ENCODE measurements around the gene TTBK2. TPM values are rescaled to one million over a fixed set of nuclear protein-coding genes. Genes with fewer than 3 reads are reported as not detected.

Gene TTBK2
- total RNA-seq, 2 donors from 2014 or later: 22.1 to 26.7 TPM

DNA sequence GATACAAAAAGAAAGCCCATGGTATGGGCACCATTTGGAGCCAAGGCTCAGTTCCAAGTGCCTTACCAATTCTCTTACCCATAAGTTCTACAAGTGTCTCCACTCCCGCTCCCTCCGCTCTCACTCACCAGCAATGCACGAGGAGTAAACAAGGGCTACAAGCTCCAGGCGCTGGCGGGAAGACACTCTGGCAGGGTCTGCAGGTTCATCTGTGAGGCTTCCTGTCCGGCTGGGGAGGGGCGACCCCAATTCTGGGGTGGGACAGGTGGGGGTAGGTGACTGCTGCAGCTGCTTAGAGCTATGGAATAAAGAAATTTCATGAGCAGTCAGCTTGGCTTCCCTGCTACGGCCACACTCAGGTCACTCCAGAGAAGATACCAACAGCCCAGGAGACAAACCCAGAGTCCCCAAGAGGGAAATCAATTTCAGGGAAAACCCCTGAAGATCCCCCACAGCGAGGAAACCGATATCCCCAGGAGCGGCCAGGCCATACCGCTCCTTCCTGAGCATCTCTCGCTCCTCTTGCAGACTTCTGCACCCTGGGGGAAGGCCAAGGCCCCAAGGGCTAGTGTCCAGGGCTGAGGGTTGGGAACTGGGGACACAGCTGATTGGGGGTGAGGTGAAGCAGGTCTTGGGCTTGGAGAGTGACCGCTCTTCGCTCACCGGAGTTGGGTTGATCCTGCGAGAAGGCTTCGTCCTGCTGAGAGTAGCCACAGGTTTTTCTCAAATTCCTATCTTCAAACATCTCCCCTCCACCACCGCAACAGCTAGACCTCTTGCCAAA, 185.0 kb downstream of the TTBK2 start:
- intact Hi-C loops (cut with DNase I): no loop called here
- DNase-seq (no peak), ATAC-seq (no peak)

GRCh38 chr15:42734076-42734672, 186.4 kb downstream of the TTBK2 start:
- ATAC-seq (no peak), DNase-seq (no peak)
- intact Hi-C loops (cut with DNase I): no loop called here

GRCh38 chr15:42733027-42733426, 187.6 kb downstream of the TTBK2 start:
- intact Hi-C loops (cut with DNase I): no loop called here
- DNase-seq (no peak), ATAC-seq (no peak)

DNA sequence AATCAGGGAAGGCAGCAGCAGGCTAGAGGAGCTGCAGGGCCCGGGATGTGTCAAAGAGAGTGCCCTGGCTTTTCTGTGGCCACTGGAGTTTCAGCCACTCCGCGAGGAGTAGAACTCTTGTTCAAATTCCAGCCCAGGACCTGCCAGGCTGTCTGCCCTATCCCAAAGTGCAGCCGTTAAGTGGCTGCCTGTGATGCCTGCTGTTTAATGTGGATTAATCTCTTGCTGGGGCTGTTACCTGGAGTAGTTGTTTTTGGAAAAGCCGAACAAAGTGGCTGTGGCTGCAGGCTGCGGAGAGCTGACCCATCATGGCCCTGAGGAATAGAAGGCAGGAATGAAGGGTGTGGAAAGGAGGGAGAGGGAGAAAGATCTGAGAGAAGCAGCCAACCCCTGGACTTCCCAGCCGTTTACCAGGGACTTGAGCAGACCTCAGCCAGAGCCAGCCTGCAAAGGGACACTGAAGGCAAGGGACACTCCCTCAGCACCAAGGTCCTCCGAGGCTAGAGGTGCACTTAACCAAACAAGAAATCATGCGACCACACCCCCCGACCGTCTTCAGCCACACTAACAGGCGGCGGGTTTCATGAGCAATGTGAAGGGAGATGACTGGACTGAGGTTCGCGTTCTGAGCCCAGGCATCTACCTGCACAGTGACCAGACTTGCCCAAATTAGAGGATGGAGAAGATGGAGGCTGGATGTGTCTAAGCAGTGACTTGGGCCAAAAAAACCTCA, 188.3 kb downstream of the TTBK2 start:
- ATAC-seq (no peak), DNase-seq (no peak)
- intact Hi-C loops (cut with DNase I): no loop called here

DNA sequence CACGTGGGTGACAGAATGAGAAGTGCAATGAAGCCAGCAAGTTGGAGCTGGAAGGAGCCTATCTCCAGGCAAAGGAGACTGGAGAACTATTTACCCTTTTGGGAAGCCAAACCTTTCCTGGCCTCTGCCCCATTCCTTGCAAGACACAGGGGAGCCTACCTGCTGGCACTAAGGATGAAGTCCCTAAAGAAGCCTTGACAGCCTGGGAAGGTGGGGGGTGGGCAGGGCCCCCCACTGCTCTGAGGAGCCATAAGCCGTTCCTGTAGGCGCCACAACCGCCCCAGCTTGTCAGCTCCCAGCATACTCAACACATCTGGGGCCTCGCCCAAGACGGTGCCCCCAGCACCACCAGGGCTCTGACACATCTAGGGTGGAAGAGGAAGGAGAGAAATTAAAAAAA, 189.1 kb downstream of the TTBK2 start:
- ATAC-seq (no peak), DNase-seq (no peak)
- intact Hi-C loops (cut with DNase I): no loop called here

DNA sequence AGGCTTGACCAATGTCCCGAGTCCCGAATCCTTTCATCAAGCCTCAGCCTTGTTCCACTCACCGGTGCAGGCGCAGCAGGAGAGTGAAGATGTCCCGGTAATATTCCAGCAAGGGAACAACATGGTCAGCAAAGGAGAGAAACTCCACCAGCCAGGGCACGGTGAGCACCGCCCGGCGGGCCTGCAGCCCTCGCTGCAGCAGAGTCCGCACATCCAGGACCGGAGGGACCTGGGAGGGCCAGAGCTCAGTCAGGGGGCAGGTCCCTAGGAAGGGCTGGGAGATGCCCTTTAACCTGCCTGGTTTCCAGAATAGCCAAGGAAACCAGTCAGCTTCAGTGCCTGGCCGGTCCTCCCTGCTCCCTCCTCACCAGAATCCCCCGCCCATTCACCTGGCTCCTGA, 190.0 kb downstream of the TTBK2 start:
- no peak for ATAC-seq
- intact Hi-C loops (cut with DNase I): no loop called here
- no peak for DNase-seq

DNA sequence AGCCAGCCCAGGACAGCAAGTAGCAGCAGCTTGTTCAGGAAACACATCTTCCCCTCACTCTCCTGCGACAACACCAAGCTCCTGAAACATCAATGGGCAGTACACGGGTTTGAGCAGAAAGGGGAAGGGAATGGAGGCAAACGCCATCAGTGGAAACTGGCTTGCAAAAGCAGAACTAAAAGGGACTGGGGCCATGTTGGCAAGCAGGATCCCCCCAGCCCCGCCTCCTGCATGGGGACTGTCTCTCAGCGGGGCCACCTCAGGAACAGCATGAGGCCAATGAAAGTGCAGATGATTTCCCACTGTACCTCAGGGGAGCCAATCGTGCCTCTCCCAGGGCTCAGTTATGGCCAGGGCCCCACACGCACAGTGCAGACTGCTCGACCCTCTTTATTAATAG, 190.4 kb downstream of the TTBK2 start:
- ATAC-seq: no peak
- intact Hi-C loops (cut with DNase I): no loop called here
- no peak for DNase-seq

GRCh38 chr15:42729409-42729808, 191.2 kb downstream of the TTBK2 start:
- ATAC-seq: no peak
- no peak for DNase-seq

GRCh38 chr15:42728972-42729371, 191.6 kb downstream of the TTBK2 start:
- intact Hi-C loops (cut with DNase I): no loop called here
- ATAC-seq: no peak
- no peak for DNase-seq

More at GRCh38 chr15:42729409-42729808, 191.2 kb downstream of the TTBK2 start:
- intact Hi-C loops (cut with DNase I): no loop called here

GRCh38 chr15:42728560-42728959, 192.0 kb downstream of the TTBK2 start:
- intact Hi-C loops (cut with DNase I): no loop called here
- DNase-seq: no peak
- no peak for ATAC-seq

- intact Hi-C loops (cut with DNase I): no loop called here
- DNase-seq (no peak), ATAC-seq (peak in 1 of 2 donors; percentile 10)
These were observed 192.7 kb downstream of the TTBK2 start for GRCh38 chr15:42727750-42728381.

- no peak for ATAC-seq
- intact Hi-C loops (cut with DNase I): no loop called here
- DNase-seq: no peak
These were observed 194.5 kb downstream of the TTBK2 start for GRCh38 chr15:42726114-42726513.

DNA sequence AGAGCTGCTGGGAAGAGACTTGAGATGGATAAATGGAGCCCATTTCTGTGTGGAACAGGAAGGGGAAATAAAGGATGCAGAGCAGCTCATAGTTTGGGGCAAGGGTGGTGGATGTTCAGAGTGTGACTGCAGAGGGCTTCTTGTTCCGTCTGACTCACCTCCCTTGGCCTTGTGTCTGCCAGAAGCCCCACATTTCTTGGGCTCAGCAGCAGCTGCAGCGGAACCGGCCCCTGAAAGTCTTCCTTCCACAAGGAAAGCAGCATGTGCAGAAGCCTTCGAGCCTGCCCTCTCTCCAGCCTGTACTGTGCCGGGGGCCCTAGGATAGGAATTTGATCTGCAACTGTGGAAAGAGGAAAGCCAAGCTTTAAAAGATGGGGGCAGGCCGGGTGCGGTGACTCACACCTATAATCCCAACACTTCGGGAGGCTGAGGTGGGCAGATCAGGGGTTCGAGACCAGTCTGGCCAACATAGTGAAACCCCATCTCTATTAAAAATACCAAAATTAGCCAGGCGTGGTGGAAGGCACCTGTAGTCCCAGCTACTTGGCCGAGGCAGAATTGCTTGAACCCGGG, 195.2 kb downstream of the TTBK2 start:
- intact Hi-C loops (cut with DNase I): no loop called here
- ATAC-seq (no peak), DNase-seq (no peak)

DNA sequence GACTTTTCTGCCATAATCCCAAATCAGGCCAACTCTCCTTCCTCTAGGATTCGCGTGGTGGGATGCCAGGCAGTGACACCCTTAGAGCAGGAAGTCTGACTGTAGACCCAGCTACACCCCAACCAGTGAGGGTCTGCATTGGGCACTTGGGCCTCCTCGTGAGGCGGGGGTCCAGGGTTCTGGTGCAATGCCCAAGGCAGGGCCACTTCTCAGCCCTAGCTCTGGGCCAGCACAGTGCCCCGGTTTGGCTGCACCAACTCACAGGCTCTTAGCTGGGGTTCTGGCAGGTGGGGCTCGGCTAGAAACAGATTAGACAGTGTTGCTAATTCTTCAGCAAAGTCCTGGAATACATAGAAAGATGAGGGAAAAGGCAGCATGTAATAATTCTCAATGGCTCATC, 196.3 kb downstream of the TTBK2 start:
- intact Hi-C loops (cut with DNase I): no loop called here
- ATAC-seq (no peak), DNase-seq (no peak)

DNA sequence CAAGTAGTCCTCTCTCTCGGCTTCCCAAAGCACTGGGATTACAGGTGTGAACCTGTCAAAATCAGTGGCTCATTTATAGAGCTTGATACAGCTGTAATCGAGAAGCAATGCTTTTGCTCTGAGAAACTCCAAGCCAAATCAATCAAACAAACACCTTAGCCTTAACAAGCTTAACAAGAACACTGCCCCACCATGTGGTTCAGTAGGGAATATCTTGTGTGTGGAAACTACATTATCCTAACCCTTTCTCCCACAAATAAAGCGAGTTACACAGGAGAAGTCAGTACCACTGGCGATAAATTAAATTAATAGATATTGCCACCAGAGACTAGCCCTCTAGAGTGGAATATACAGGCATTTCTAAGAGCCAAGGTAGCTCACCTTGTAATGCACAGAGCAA, 197.5 kb downstream of the TTBK2 start:
- ATAC-seq: no peak
- intact Hi-C loops (cut with DNase I): no loop called here

DNA sequence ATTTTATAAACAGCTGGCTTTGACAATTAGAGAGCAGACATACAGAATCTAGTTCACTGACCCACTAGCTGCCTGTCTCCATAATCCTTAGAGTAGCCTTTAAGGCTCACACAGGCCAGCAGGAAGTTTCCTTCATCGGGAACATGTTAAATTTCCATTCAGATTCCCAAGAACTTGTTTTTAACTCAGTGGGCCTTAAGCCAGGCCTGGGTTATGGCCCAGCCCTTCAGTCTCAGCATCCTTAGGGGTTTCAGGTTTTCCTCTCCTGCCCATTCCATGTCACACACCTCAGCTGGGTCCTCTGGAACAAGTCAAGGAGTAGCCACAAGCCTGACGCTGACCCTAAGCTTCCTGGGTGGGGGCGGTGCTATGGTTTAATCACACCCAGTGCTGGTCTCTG, 198.7 kb downstream of the TTBK2 start:
- no peak for DNase-seq
- intact Hi-C loops (cut with DNase I): no loop called here
- no peak for ATAC-seq

More for the DNA sequence above, 197.5 kb downstream of the TTBK2 start:
- no peak for DNase-seq

DNA sequence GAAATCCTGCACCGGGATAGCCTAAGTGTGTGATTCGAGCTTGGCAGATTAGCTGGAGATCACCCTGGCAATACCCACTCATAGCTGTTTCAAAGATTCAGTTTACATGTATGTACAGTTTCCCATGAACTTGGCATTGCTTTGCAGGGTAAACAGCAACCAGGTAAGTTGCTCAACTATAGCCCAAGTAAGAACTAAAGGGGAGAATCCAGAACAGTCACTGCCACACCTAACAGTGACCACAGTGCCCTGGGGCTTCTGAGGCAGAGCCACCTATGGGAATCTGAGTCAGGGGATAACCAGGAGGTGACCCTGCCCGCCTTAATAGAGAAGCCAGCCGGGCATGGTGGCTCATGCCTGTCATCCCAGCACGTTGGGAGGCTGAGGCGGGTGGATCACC, 199.6 kb downstream of the TTBK2 start:
- ATAC-seq (no peak), DNase-seq (no peak)
- intact Hi-C loops (cut with DNase I): no loop called here

GRCh38 chr15:42720071-42720470, 200.5 kb downstream of the TTBK2 start:
- DNase-seq (no peak), ATAC-seq (no peak)
- intact Hi-C loops (cut with DNase I): no loop called here

DNA sequence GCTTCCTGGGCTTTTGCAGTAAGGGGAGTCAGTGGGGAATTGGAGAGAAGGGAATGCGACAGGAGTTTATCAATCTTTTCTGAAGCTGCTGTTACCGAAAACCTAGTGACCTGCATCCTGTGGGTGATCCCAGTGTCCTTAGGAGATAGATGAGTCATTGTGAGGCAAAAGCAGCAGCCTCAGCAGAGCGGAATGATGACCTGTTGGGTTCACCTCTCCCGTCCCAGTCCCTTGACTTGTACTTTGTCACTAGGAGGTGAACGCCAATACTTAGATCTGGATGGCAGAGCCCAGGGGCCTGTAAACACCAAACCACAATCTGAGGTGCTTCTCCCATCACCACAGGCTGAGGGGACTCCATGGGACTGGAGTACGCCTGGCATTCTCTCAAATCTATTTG, 201.5 kb downstream of the TTBK2 start:
- DNase-seq (no peak), ATAC-seq (no peak)
- intact Hi-C loops (cut with DNase I): no loop called here

GRCh38 chr15:42716626-42717025, 204.0 kb downstream of the TTBK2 start:
- ATAC-seq (no peak), DNase-seq (no peak)
- intact Hi-C loops (cut with DNase I): no loop called here

Data from left cardiac atrium (tissue), 4 donors.